ENCODE measurements around the gene KCNK1. TPM values are rescaled to one million over a fixed set of nuclear protein-coding genes. Genes with fewer than 3 reads are reported as not detected.

The KCNK1 gene
- total and polyA plus RNA-seq, 2 donors: 7.2 to 8.8 TPM

- WGBS: 49% methylated on average over 8 of the region's 8 CpGs
Measured at GRCh38 chr1:233635765-233636502, 22.0 kb downstream of the KCNK1 start.

GRCh38 chr1:233636503-233636877 is 22.6 kb downstream of the KCNK1 start:
- WGBS: 96% methylated on average over 2 of the region's 2 CpGs
- no peak overlapping the region for H3K27ac ChIP-seq (ENCODE audit: low read depth)
- no peak overlapping the region for H3K4me3 ChIP-seq (ENCODE audit: low read depth, low read length)
- H3K4me1 ChIP-seq (ENCODE audit: insufficient read depth): no peaks in the 10 kb centered on the region
- no peak for DNase-seq (ENCODE audit: extremely low spot score)
- H3K36me3 ChIP-seq (ENCODE audit: insufficient read depth): no peaks in the 10 kb centered on the region

More at GRCh38 chr1:233635765-233636502, 22.0 kb downstream of the KCNK1 start:
- no peak overlapping the region for H3K4me3 ChIP-seq (ENCODE audit: low read depth, low read length)
- no peak overlapping the region for H3K27ac ChIP-seq (ENCODE audit: low read depth)
- no peak for DNase-seq (ENCODE audit: extremely low spot score)
- no peaks in the 10 kb centered on the region for H3K36me3 ChIP-seq (ENCODE audit: insufficient read depth)
- H3K4me1 ChIP-seq (ENCODE audit: insufficient read depth): no peaks in the 10 kb centered on the region

- no peak for DNase-seq (ENCODE audit: extremely low spot score)
- no peaks in the 10 kb centered on the region for H3K4me1 ChIP-seq (ENCODE audit: insufficient read depth)
- H3K36me3 ChIP-seq (ENCODE audit: insufficient read depth): no peaks in the 10 kb centered on the region
- no peak overlapping the region for H3K27ac ChIP-seq (ENCODE audit: low read depth)
- 84% methylated on average over 7 of the region's 7 CpGs for WGBS
- H3K4me3 ChIP-seq (ENCODE audit: low read depth, low read length): no peak overlapping the region
Measured at GRCh38 chr1:233638513-233638912, 24.6 kb downstream of the KCNK1 start.

- no peaks in the 10 kb centered on the region for H3K4me1 ChIP-seq (ENCODE audit: insufficient read depth)
- 83% methylated on average over 5 of the region's 5 CpGs for WGBS
- no peaks in the 10 kb centered on the region for H3K36me3 ChIP-seq (ENCODE audit: insufficient read depth)
- no peak overlapping the region for H3K27ac ChIP-seq (ENCODE audit: low read depth)
- DNase-seq (ENCODE audit: extremely low spot score): no peak
- H3K4me3 ChIP-seq (ENCODE audit: low read depth, low read length): no peak overlapping the region
Measured at GRCh38 chr1:233639611-233640010, 25.7 kb downstream of the KCNK1 start.

- no peak for DNase-seq (ENCODE audit: extremely low spot score)
- WGBS: 82% methylated on average over 3 of the region's 3 CpGs
Measured at GRCh38 chr1:233640179-233640578, 26.3 kb downstream of the KCNK1 start.

GRCh38 chr1:233641029-233641428 is 27.1 kb downstream of the KCNK1 start:
- H3K4me1 ChIP-seq (ENCODE audit: insufficient read depth): no peaks in the 10 kb centered on the region
- DNase-seq (ENCODE audit: extremely low spot score): no peak
- no peak overlapping the region for H3K27ac ChIP-seq (ENCODE audit: low read depth)
- 86% methylated on average over 6 of the region's 6 CpGs for WGBS
- no peaks in the 10 kb centered on the region for H3K36me3 ChIP-seq (ENCODE audit: insufficient read depth)
- no peak overlapping the region for H3K4me3 ChIP-seq (ENCODE audit: low read depth, low read length)

More at GRCh38 chr1:233640179-233640578, 26.3 kb downstream of the KCNK1 start:
- Histone ChIP-seq H3K4me3 (ENCODE audit: low read depth, low read length) (no peak overlapping the region), H3K4me1 (ENCODE audit: insufficient read depth) (no peaks in the 10 kb centered on the region), H3K36me3 (ENCODE audit: insufficient read depth) (no peaks in the 10 kb centered on the region), H3K27ac (ENCODE audit: low read depth) (no peak overlapping the region)

GRCh38 chr1:233647073-233647472 is 33.2 kb downstream of the KCNK1 start:
- DNase-seq (ENCODE audit: extremely low spot score): no peak
- no peak overlapping the region for H3K4me3 ChIP-seq (ENCODE audit: low read depth, low read length)
- no peaks in the 10 kb centered on the region for H3K36me3 ChIP-seq (ENCODE audit: insufficient read depth)
- WGBS: 24% methylated on average over 4 of the region's 4 CpGs
- H3K27ac ChIP-seq (ENCODE audit: low read depth): no peak overlapping the region
- no peaks in the 10 kb centered on the region for H3K4me1 ChIP-seq (ENCODE audit: insufficient read depth)

- no peak overlapping the region for H3K4me3 ChIP-seq (ENCODE audit: low read depth, low read length)
- H3K27ac ChIP-seq (ENCODE audit: low read depth): no peak overlapping the region
- no peak for DNase-seq (ENCODE audit: extremely low spot score)
- H3K4me1 ChIP-seq (ENCODE audit: insufficient read depth): no peaks in the 10 kb centered on the region
- WGBS: 80% methylated on average over 2 of the region's 2 CpGs
- H3K36me3 ChIP-seq (ENCODE audit: insufficient read depth): no peaks in the 10 kb centered on the region
Measured at GRCh38 chr1:233647636-233648035, 33.7 kb downstream of the KCNK1 start.

- no peaks in the 10 kb centered on the region for H3K36me3 ChIP-seq (ENCODE audit: insufficient read depth)
- H3K27ac ChIP-seq (ENCODE audit: low read depth): no peak overlapping the region
- no peak overlapping the region for H3K4me3 ChIP-seq (ENCODE audit: low read depth, low read length)
- WGBS: 85% methylated on average over 5 of the region's 5 CpGs
- H3K4me1 ChIP-seq (ENCODE audit: insufficient read depth): no peaks in the 10 kb centered on the region
- no peak for DNase-seq (ENCODE audit: extremely low spot score)
Measured at GRCh38 chr1:233651061-233651460, 37.2 kb downstream of the KCNK1 start.

- H3K27ac ChIP-seq (ENCODE audit: low read depth): no peak overlapping the region
- H3K4me3 ChIP-seq (ENCODE audit: low read depth, low read length): no peak overlapping the region
- DNase-seq (ENCODE audit: extremely low spot score): no peak
- no peaks in the 10 kb centered on the region for H3K36me3 ChIP-seq (ENCODE audit: insufficient read depth)
- H3K4me1 ChIP-seq (ENCODE audit: insufficient read depth): no peaks in the 10 kb centered on the region
- 78% methylated on average over 5 of the region's 5 CpGs for WGBS
Measured at GRCh38 chr1:233651563-233652233, 37.8 kb downstream of the KCNK1 start.

- Histone ChIP-seq H3K36me3 (ENCODE audit: insufficient read depth) (no peaks in the 10 kb centered on the region), H3K27ac (ENCODE audit: low read depth) (no peak overlapping the region), H3K4me1 (ENCODE audit: insufficient read depth) (no peaks in the 10 kb centered on the region), H3K4me3 (ENCODE audit: low read depth, low read length) (no peak overlapping the region)
- WGBS: 94% methylated on average over 2 of the region's 2 CpGs
- DNase-seq (ENCODE audit: extremely low spot score): no peak
Measured at GRCh38 chr1:233652526-233652925, 38.6 kb downstream of the KCNK1 start.

GRCh38 chr1:233654658-233655280 is 40.9 kb downstream of the KCNK1 start:
- Histone ChIP-seq H3K4me1 (ENCODE audit: insufficient read depth) (no peaks in the 10 kb centered on the region), H3K27ac (ENCODE audit: low read depth) (no peak overlapping the region), H3K4me3 (ENCODE audit: low read depth, low read length) (no peak overlapping the region), H3K36me3 (ENCODE audit: insufficient read depth) (no peaks in the 10 kb centered on the region)
- DNase-seq (ENCODE audit: extremely low spot score): no peak
- WGBS: 90% methylated on average over 5 of the region's 5 CpGs

GRCh38 chr1:233655301-233655740 is 41.4 kb downstream of the KCNK1 start:
- H3K4me1 ChIP-seq (ENCODE audit: insufficient read depth): no peaks in the 10 kb centered on the region
- no peaks in the 10 kb centered on the region for H3K36me3 ChIP-seq (ENCODE audit: insufficient read depth)
- 88% methylated on average over 4 of the region's 4 CpGs for WGBS
- no peak overlapping the region for H3K4me3 ChIP-seq (ENCODE audit: low read depth, low read length)
- H3K27ac ChIP-seq (ENCODE audit: low read depth): no peak overlapping the region
- no peak for DNase-seq (ENCODE audit: extremely low spot score)
